Calu3 (cell line): ENCODE measurements around the gene IDNK. TPM values are rescaled to one million over a fixed set of nuclear protein-coding genes. Genes with fewer than 3 reads are reported as not detected.

Experiments used
- BruUV-seq: library from RNA; stranded (reverse); fragments of 400-500 nt; replicated peaks from 2 replicates; lab custom pipeline; 2021; lab: Mats Ljungman, UMichigan
- CTCF ChIA-PET: fragments of 300-600 bp; sonication (Branson Sonifier 250); formaldehyde crosslinking; loops from one replicate; lab custom pipeline; 2022; ENCODE audit warnings: antibody characterized with exemption; lab: Charles Lee
- DNase-seq: peaks from one replicate; pipeline ENCODE4 v3.0.0; 2022
- H3K27ac Mint-ChIP-seq: one replicate; pipeline ENCODE4 v1.8.0; 2022; ENCODE audit warnings: mixed read lengths; ENCODE audit not compliant: unreplicated experiment
- H3K27me3 Mint-ChIP-seq: one replicate; pipeline ENCODE4 v1.8.0; 2022; ENCODE audit warnings: mixed read lengths; ENCODE audit not compliant: unreplicated experiment
- H3K36me3 Mint-ChIP-seq: one replicate; pipeline ENCODE4 v1.8.0; 2022; ENCODE audit warnings: mild to moderate bottlenecking, moderate library complexity, mixed read lengths; ENCODE audit not compliant: insufficient read depth, unreplicated experiment
- H3K4me1 Mint-ChIP-seq: one replicate; pipeline ENCODE4 v1.8.0; 2022; ENCODE audit warnings: mild to moderate bottlenecking, low read depth, mixed read lengths; ENCODE audit not compliant: unreplicated experiment
- H3K4me3 Mint-ChIP-seq: one replicate; pipeline ENCODE4 v1.8.0; 2022; ENCODE audit warnings: mild to moderate bottlenecking, low read depth, moderate library complexity, mixed read lengths; ENCODE audit not compliant: unreplicated experiment
- H3K9me3 Mint-ChIP-seq: one replicate; pipeline ENCODE4 v1.8.0; 2022; ENCODE audit warnings: low read depth, mixed read lengths; ENCODE audit not compliant: unreplicated experiment
- intact Hi-C: fragments of 100-400 bp; cut with micrococcal nuclease; formaldehyde crosslinking; loops from one replicate; pipeline ENCODE4 v1.10.0; 2022; ENCODE audit not compliant: unreplicated experiment
- total RNA-seq: library from RNA; stranded (reverse); gene quantifications from 2 replicates; pipeline ENCODE4 v1.2.3, GENCODE V29; 2022
- TF ChIP-seq, protein P1 (sequence below): fragments of 200-600 bp; IDR thresholded peaks from one replicate; pipeline ENCODE4 v1.8.0; 2022; ENCODE audit warnings: antibody characterized with exemption; ENCODE audit not compliant: unreplicated experiment

The IDNK gene
- total RNA-seq, 1 experiment from 2014 or later: 4.2 TPM

DNA sequence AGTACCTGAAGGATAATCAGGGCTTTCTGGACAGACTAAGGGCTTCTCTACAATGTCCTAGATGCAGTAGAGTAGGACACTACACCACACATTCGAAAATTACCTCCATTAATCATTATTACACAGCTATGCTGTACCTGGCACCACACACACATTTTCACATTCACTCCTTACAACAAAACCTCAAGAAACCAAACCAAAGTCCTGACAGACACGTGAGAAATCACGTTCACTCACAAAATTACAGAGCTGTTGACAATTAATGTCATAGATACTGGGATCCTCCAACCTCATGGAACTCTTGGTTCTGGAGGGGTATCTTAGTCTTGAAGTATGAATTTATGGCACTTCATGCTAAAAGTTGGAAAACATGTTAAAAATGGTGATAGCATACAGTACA lies 68.5 kb downstream of the IDNK start:
- BruUV-seq: no TSS peak
- TF ChIP-seq, protein P1, sequence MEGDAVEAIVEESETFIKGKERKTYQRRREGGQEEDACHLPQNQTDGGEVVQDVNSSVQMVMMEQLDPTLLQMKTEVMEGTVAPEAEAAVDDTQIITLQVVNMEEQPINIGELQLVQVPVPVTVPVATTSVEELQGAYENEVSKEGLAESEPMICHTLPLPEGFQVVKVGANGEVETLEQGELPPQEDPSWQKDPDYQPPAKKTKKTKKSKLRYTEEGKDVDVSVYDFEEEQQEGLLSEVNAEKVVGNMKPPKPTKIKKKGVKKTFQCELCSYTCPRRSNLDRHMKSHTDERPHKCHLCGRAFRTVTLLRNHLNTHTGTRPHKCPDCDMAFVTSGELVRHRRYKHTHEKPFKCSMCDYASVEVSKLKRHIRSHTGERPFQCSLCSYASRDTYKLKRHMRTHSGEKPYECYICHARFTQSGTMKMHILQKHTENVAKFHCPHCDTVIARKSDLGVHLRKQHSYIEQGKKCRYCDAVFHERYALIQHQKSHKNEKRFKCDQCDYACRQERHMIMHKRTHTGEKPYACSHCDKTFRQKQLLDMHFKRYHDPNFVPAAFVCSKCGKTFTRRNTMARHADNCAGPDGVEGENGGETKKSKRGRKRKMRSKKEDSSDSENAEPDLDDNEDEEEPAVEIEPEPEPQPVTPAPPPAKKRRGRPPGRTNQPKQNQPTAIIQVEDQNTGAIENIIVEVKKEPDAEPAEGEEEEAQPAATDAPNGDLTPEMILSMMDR: no peak
- intact Hi-C loops: no loop called here
- CTCF ChIA-PET: no interaction called here
- no peaks in the 10 kb centered on the region for H3K36me3 Mint-ChIP-seq
- no peak overlapping the region for H3K27ac Mint-ChIP-seq
- H3K27me3 Mint-ChIP-seq: no peaks in the 10 kb centered on the region
- H3K4me3 Mint-ChIP-seq: no peak overlapping the region
- H3K4me1 Mint-ChIP-seq: peaks cover 5% of the 10 kb centered on the region
- DNase-seq: no peak
- no peaks in the 10 kb centered on the region for H3K9me3 Mint-ChIP-seq

Other genes starting within 250 kb of the IDNK start
- 0.38 and 0.93 TPM in 2 replicates for gene FRMD3, start 84.7 kb upstream of the IDNK start, total RNA-seq
- 108 and 121 TPM in 2 replicates for gene UBQLN1, start 84.8 kb downstream of the IDNK start, total RNA-seq
- gene GKAP1, start 194.6 kb downstream of the IDNK start, total RNA-seq: 5.9 and 7.5 TPM in 2 replicates